B cell (primary cell): ENCODE results near the gene PPP1R18. TPM values are rescaled to one million over a fixed set of nuclear protein-coding genes. Genes with fewer than 3 reads are reported as not detected.

Experiments used
- ATAC-seq: fragments of 200-7000 bp; cut with Tn5 transposase; one replicate; pipeline ENCODE4 v1.10.0; 2021; ENCODE audit warnings: low read depth, mild to moderate bottlenecking, moderate number of reproducible peaks, moderate library complexity
- CTCF ChIA-PET: fragments of 350-600 bp; sonication (Branson Sonifier 250); formaldehyde crosslinking; loops from one replicate; lab custom pipeline; 2021; ENCODE audit warnings: antibody characterized with exemption, inconsistent platforms; lab: Charles Lee
- POLR2A ChIA-PET: fragments of 350-600 bp; sonication (Branson Sonifier 250); formaldehyde crosslinking; loops from one replicate; lab custom pipeline; 2021; ENCODE audit warnings: antibody characterized with exemption; lab: Charles Lee
- DNase-seq: peaks from one replicate; pipeline ENCODE4 v3.0.0; 2013
- H2AFZ ChIP-seq: 2 replicates; pipeline ENCODE4 v1.6.1; 2012; ENCODE audit warnings: mild to moderate bottlenecking, low read depth, low read length; ENCODE audit not compliant: insufficient read depth, poor library complexity, severe bottlenecking
- H3K27ac ChIP-seq, 2 donors: 1 replicate in 1 of 2; 2 replicates in 1 of 2; pipeline ENCODE4 v1.5.1; 2012 to 2013; ENCODE audit warnings: low read length in 2 of 2, mild to moderate bottlenecking in 2 of 2, moderate library complexity in 1 of 2
- H3K27me3 ChIP-seq, 4 experiments: fragments of 200-600 bp in 1 of 4; sonication (generic) in 1 of 4; replicated peaks in 1 of 4; 1 replicate in 2 of 4; 2 replicates in 2 of 4; pipeline versions ENCODE4 v1.6.1 to v1.7.0; 2013 to 2016; ENCODE audit warnings: low read length in 3 of 4, mild to moderate bottlenecking in 2 of 4, mixed read lengths in 1 of 4, moderate library complexity in 1 of 4; ENCODE audit not compliant: insufficient read depth in 4 of 4, control insufficient read depth in 3 of 4; ENCODE audit errors: control extremely low read depth in 1 of 4
- H3K36me3 ChIP-seq, 2 experiments: replicated peaks in 1 of 2; 1 replicate in 1 of 2; 2 replicates in 1 of 2; pipeline versions ENCODE4 v1.6.1 to v1.7.1; 2013; ENCODE audit warnings: low read length in 1 of 2; ENCODE audit not compliant: insufficient read depth in 2 of 2, control insufficient read depth in 1 of 2; ENCODE audit errors: control extremely low read depth in 1 of 2, extremely low read depth in 1 of 2
- H3K4me1 ChIP-seq, 2 donors: fragments of 200-600 bp in 1 of 2; sonication (generic) in 1 of 2; 1 replicate in 1 of 2; 2 replicates in 1 of 2; pipeline versions ENCODE4 v1.5.1 to v1.6.1; 2013 to 2017; ENCODE audit warnings: low read length in 2 of 2; ENCODE audit not compliant: control insufficient read depth in 2 of 2, insufficient read depth in 2 of 2
- H3K4me2 ChIP-seq: replicated peaks from 2 replicates; pipeline ENCODE3; 2012; ENCODE audit warnings: mild to moderate bottlenecking, low read depth, low read length; ENCODE audit not compliant: poor library complexity, severe bottlenecking
- H3K4me3 ChIP-seq, 5 experiments: fragments of 200-600 bp in 1 of 5; sonication (generic) in 1 of 5; 1 replicate in 3 of 5; 2 replicates in 2 of 5; pipeline versions ENCODE4 v1.5.1 to v1.7.0; 2011 to 2016; ENCODE audit warnings: low read length in 4 of 5, mild to moderate bottlenecking in 4 of 5, low read depth in 2 of 5, control low read depth in 1 of 5, moderate library complexity in 1 of 5; ENCODE audit not compliant: insufficient read depth in 1 of 5; ENCODE audit errors: control extremely low read depth in 1 of 5, extremely low read depth in 1 of 5
- H3K79me2 ChIP-seq: fragments of 200-600 bp; sonication (generic); one replicate; pipeline ENCODE4 v1.6.0; 2016; ENCODE audit warnings: low read length; ENCODE audit not compliant: control insufficient read depth, insufficient read depth
- H3K9ac ChIP-seq: fragments of 200-600 bp; sonication (generic); 2 replicates; pipeline ENCODE4 v1.6.1; 2017; ENCODE audit warnings: mild to moderate bottlenecking, low read length, moderate library complexity
- H3K9me3 ChIP-seq, 3 donors: one replicate each; pipeline versions ENCODE4 v1.6.1 to v1.7.1; 2013; ENCODE audit warnings: low read length in 2 of 3; ENCODE audit not compliant: control insufficient read depth in 2 of 3, insufficient read depth in 1 of 3; ENCODE audit errors: control extremely low read depth in 1 of 3
- H4K20me1 ChIP-seq: 2 replicates; pipeline ENCODE4 v1.6.0; 2012; ENCODE audit warnings: mild to moderate bottlenecking, low read length; ENCODE audit not compliant: insufficient read depth, control insufficient read depth, poor library complexity, severe bottlenecking
- H3K27ac Mint-ChIP-seq: one replicate; pipeline ENCODE4 v1.8.0; 2021; ENCODE audit warnings: mixed read lengths
- H3K27me3 Mint-ChIP-seq: one replicate; pipeline ENCODE4 v1.8.0; 2021; ENCODE audit warnings: mixed read lengths
- H3K4me1 Mint-ChIP-seq: one replicate; pipeline ENCODE4 v1.8.0; 2021; ENCODE audit warnings: mixed read lengths
- H3K4me3 Mint-ChIP-seq: one replicate; pipeline ENCODE4 v1.8.0; 2021; ENCODE audit warnings: mixed read lengths
- H3K9me3 Mint-ChIP-seq: one replicate; pipeline ENCODE4 v1.8.0; 2022; ENCODE audit warnings: mixed read lengths; ENCODE audit not compliant: insufficient read depth
- CTCF ChIP-seq: fragments of 200-600 bp; IDR thresholded peaks from one replicate; pipeline ENCODE4 v1.8.0; 2022; ENCODE audit warnings: antibody characterized with exemption, mild to moderate bottlenecking
- EZH2 ChIP-seq: IDR thresholded peaks from 2 replicates; pipeline ENCODE4 v1.6.1; 2012; ENCODE audit warnings: borderline replicate concordance, low read depth, mild to moderate bottlenecking, moderate library complexity, low read length; ENCODE audit not compliant: insufficient read depth, poor library complexity, severe bottlenecking
- WGBS: methylation state at CpG from one replicate; pipeline ENCODE4 v1.1.5; 2013; ENCODE audit warnings: missing lambda C conversion rate; ENCODE audit not compliant: insufficient coverage; 5-methylcytosine and 5-hydroxymethylcytosine counted together
- intact Hi-C: fragments of 100-400 bp; cut with micrococcal nuclease; formaldehyde crosslinking; loops from one replicate; pipeline ENCODE4 v1.10.0; 2022
- polyA plus RNA-seq: library from polyadenylated mRNA; depleted of rRNA; stranded (reverse); fragments of >200 nt; gene quantifications from 2 replicates; pipeline ENCODE4 v1.2.3, GENCODE V29; 2012
- total RNA-seq, 2 donors: library from RNA; stranded (reverse); fragments of 120-200 nt in 1 of 2; gene quantifications; 1 replicate in 1 of 2; 2 replicates in 1 of 2; pipeline versions ENCODE4 v1.2.3 to v1.2.4, GENCODE V29; 2013 to 2022

Gene PPP1R18
- total and polyA plus RNA-seq, 2 donors (not counting 1 experiment from before 2014, with no cell fraction given) = 113 to 125 TPM

- peaks cover 0 to 52% of the 10 kb centered on the region in 2 experiments for H3K36me3 ChIP-seq
- POLR2A ChIA-PET = no interaction called here
Measured at GRCh38 chr6:30651143-30651542, 35.3 kb downstream of the PPP1R18 start.

More at GRCh38 chr6:30651143-30651542, 35.3 kb downstream of the PPP1R18 start:
- Mint-ChIP-seq H3K27me3 (no peaks in the 10 kb centered on the region), H3K4me1 (peaks cover 19% of the 10 kb centered on the region), H3K27ac (peak overlapping the region; percentile 77), H3K9me3 (no peaks in the 10 kb centered on the region), H3K4me3 (peak overlapping the region; percentile 54)
- WGBS = 55% methylated on average over 8 of the region's 12 CpGs
- ATAC-seq = no peak
- Histone ChIP-seq H3K4me1 (peaks cover 12 to 18% of the 10 kb centered on the region in 2 donors), H3K79me2 (peaks cover 23% of the 10 kb centered on the region), H3K4me2 (no peak overlapping the region), H4K20me1 (peaks cover 13% of the 10 kb centered on the region), H3K4me3 (no peak overlapping the region), H3K9me3 (no peaks in the 10 kb centered on the region), H3K27ac (peak overlapping the region in 1 of 2 donors; percentile 13), H3K27me3 (no peaks in the 10 kb centered on the region), H2AFZ (no peak overlapping the region), H3K9ac (no peak overlapping the region)
- CTCF ChIA-PET = interaction anchor here (0.9 to 1.5 kb wide), 2 partner anchors 22 to 76 kb away, joined by 3 to 4 read pairs; partner anchors contain the start of gene DHX16
- intact Hi-C loops = no loop called here
- TF ChIP-seq CTCF (no peak), EZH2 (no peak)
- no peak for DNase-seq
